Activated CD4-positive, alpha-beta T cell treated with anti-CD3 and anti-CD28 coated beads for 36 hours (primary cell): ENCODE measurements around the gene XYLT2. TPM values are rescaled to one million over a fixed set of nuclear protein-coding genes. Genes with fewer than 3 reads are reported as not detected.
"Not testable (repeated sequence)": the region's sequence is repeated elsewhere in the genome, so short reads cannot be mapped to it uniquely, and the experiment has no call there.

Experiments
- ATAC-seq: fragments of 200-7000 bp; cut with Tn5 transposase; one replicate; pipeline ENCODE4 v1.10.0; 2021; ENCODE audit warnings: mild to moderate bottlenecking, moderate library complexity
- CTCF ChIA-PET: fragments of 350-600 bp; sonication (Branson Sonifier 250); formaldehyde crosslinking; loops from one replicate; lab custom pipeline; 2021; ENCODE audit warnings: antibody characterized with exemption; lab: Charles Lee
- POLR2A ChIA-PET: fragments of 350-600 bp; sonication (Branson Sonifier 250); formaldehyde crosslinking; loops from one replicate; lab custom pipeline; 2021; ENCODE audit warnings: antibody characterized with exemption, inconsistent platforms; lab: Charles Lee
- DNase-seq: peaks from one replicate; pipeline ENCODE4 v3.0.0-alpha.2; 2020
- H3K27ac Mint-ChIP-seq: one replicate; pipeline ENCODE4 v1.8.0; 2021; ENCODE audit warnings: mixed read lengths
- H3K27me3 Mint-ChIP-seq: one replicate; pipeline ENCODE4 v1.8.0; 2021; ENCODE audit warnings: mixed read lengths
- H3K36me3 Mint-ChIP-seq: one replicate; pipeline ENCODE4 v1.8.0; 2021; ENCODE audit warnings: low read depth, mixed read lengths
- H3K4me1 Mint-ChIP-seq: one replicate; pipeline ENCODE4 v1.8.0; 2021; ENCODE audit warnings: mixed read lengths
- H3K4me3 Mint-ChIP-seq: one replicate; pipeline ENCODE4 v1.8.0; 2021; ENCODE audit warnings: mild to moderate bottlenecking, moderate library complexity, mixed read lengths
- H3K9me3 Mint-ChIP-seq: one replicate; pipeline ENCODE4 v1.8.0; 2021; ENCODE audit warnings: low read depth, mixed read lengths
- intact Hi-C, 2 experiments: fragments of 100-400 bp; cut with DNase I in 1 of 2; cut with micrococcal nuclease in 1 of 2; formaldehyde crosslinking; loops; one replicate each; pipeline versions ENCODE4 v1.14.2 to v1.15.1; 2022 to 2024; cut with DNase I, micrococcal nuclease
- total RNA-seq, 2 experiments: library from RNA; stranded (reverse); gene quantifications; one replicate each; pipeline ENCODE4 v1.2.3, GENCODE V29; 2021

Gene XYLT2
- total RNA-seq, 2 experiments from 2014 or later = 29.8 to 30.4 TPM

- Mint-ChIP-seq H3K36me3 (peaks cover 50% of the 10 kb centered on the region), H3K4me1 (peaks cover 33% of the 10 kb centered on the region), H3K27ac (peak overlapping the region; percentile 37), H3K4me3 (no peak overlapping the region), H3K27me3 (no peaks in the 10 kb centered on the region), H3K9me3 (no peaks in the 10 kb centered on the region)
- ATAC-seq (no peak), DNase-seq (no peak)
- POLR2A ChIA-PET = interaction anchor here (0.8 kb wide), 1 partner anchor 30 kb away, joined by 10 read pairs; no protein-coding TSS in a partner anchor
- CTCF ChIA-PET = interaction anchor here (0.9 to 1.5 kb wide), 2 partner anchors 14 to 31 kb away, joined by 3 to 6 read pairs; no protein-coding TSS in a partner anchor
- intact Hi-C loops = no loop called here
Observed at GRCh38 chr17:50393700-50394099, 47.8 kb downstream of the XYLT2 start.

- CTCF ChIA-PET = interaction anchor here (0.9 kb wide), 1 partner anchor 15 kb away, joined by 3 read pairs; no protein-coding TSS in a partner anchor
- H3K36me3 Mint-ChIP-seq = peaks cover 47% of the 10 kb centered on the region
- ATAC-seq = no peak
- no peak for DNase-seq
- no peaks in the 10 kb centered on the region for H3K9me3 Mint-ChIP-seq
- no peaks in the 10 kb centered on the region for H3K27me3 Mint-ChIP-seq
- intact Hi-C loops = loop anchor here in 1 of 2 experiments (5.0 kb wide), 1 partner anchor 32 kb away; no protein-coding TSS in a partner anchor
- peak overlapping the region; percentile 88 for H3K27ac Mint-ChIP-seq
- peak overlapping the region; percentile 93 for H3K4me3 Mint-ChIP-seq
- peaks cover 33% of the 10 kb centered on the region for H3K4me1 Mint-ChIP-seq
- POLR2A ChIA-PET = interaction anchor here (0.8 kb wide), 1 partner anchor 31 kb away, joined by 10 read pairs; no protein-coding TSS in a partner anchor
Observed at GRCh38 chr17:50394711-50395110, 48.8 kb downstream of the XYLT2 start.

- intact Hi-C loops = loop anchor here (1.0 to 5.0 kb wide), 11 partner anchors 23 to 312 kb away; partner anchors contain the start of genes ACSF2 (in 1 of the 2), ANKRD40 (in 1 of the 2), EME1 (in 1 of the 2) and MRPL27 (in 1 of the 2)
- peak; percentile 51 for ATAC-seq
- CTCF ChIA-PET = interaction anchor here (0.5 to 3.9 kb wide), 30 partner anchors 8 to 747 kb away, joined by 3 to 53 read pairs (median 4); partner anchors contain the start of genes ACSF2, CHAD, EME1 and MRPL27
Observed at GRCh38 chr17:50396261-50397110, 50.6 kb downstream of the XYLT2 start.

GRCh38 chr17:50397111-50397918, 51.4 kb downstream of the XYLT2 start, which contains the start of gene LRRC59:
Gene LRRC59, minus strand, starts transcription at chr17:50397523. Its CDS starts 206 bp downstream, at chr17:50397317.
- Mint-ChIP-seq H3K9me3 (no peaks in the 10 kb centered on the region), H3K36me3 (peaks cover 34% of the 10 kb centered on the region), H3K27ac (peak within 1 kb of the TSS; percentile 88), H3K4me1 (peaks cover 33% of the 10 kb centered on the region), H3K27me3 (no peaks in the 10 kb centered on the region), H3K4me3 (peak within 1 kb of the TSS; percentile 93)
- CTCF ChIA-PET = interaction anchor here (0.5 to 3.9 kb wide), 40 partner anchors 9 to 746 kb away, joined by 3 to 53 read pairs (median 4); partner anchors contain the start of genes ACSF2, CHAD, EME1 and MRPL27
- intact Hi-C loops = loop anchor here (1.0 to 5.0 kb wide), 11 partner anchors 24 to 311 kb away; partner anchors contain the start of genes ACSF2 (in 1 of the 2), ANKRD40 (in 1 of the 2), EME1 (in 1 of the 2) and MRPL27 (in 1 of the 2)
- ATAC-seq (peak; percentile 95), DNase-seq (peak; percentile 95)
- POLR2A ChIA-PET = interaction anchor here (0.7 to 1.3 kb wide), 10 partner anchors 12 to 81 kb away, joined by 3 to 5 read pairs (median 4); partner anchors contain the start of gene XYLT2

More at GRCh38 chr17:50396261-50397110, 50.6 kb downstream of the XYLT2 start:
- POLR2A ChIA-PET = interaction anchor here (0.6 to 1.3 kb wide), 6 partner anchors 11 to 50 kb away, joined by 3 to 5 read pairs (median 4); partner anchors contain the start of gene XYLT2
- peak; percentile 47 for DNase-seq
- H3K4me1 Mint-ChIP-seq = peaks cover 33% of the 10 kb centered on the region
- no peaks in the 10 kb centered on the region for H3K27me3 Mint-ChIP-seq
- H3K9me3 Mint-ChIP-seq = no peaks in the 10 kb centered on the region
- peak overlapping the region; percentile 93 for H3K4me3 Mint-ChIP-seq
- H3K27ac Mint-ChIP-seq = peak overlapping the region; percentile 88
- peaks cover 37% of the 10 kb centered on the region for H3K36me3 Mint-ChIP-seq

- Mint-ChIP-seq H3K27ac (peak overlapping the region; percentile 70), H3K27me3 (no peaks in the 10 kb centered on the region), H3K4me3 (peak overlapping the region; percentile 93), H3K36me3 (peaks cover 29% of the 10 kb centered on the region), H3K4me1 (peaks cover 33% of the 10 kb centered on the region), H3K9me3 (no peaks in the 10 kb centered on the region)
- intact Hi-C loops = loop anchor here (1.0 to 5.0 kb wide), 11 partner anchors 23 to 310 kb away; partner anchors contain the start of genes ACSF2 (in 1 of the 2), ANKRD40 (in 1 of the 2), EME1 (in 1 of the 2) and MRPL27 (in 1 of the 2)
- DNase-seq (no peak), ATAC-seq (no peak)
- CTCF ChIA-PET = interaction anchor here (0.5 to 3.9 kb wide), 35 partner anchors 9 to 547 kb away, joined by 3 to 53 read pairs (median 4); partner anchors contain the start of genes ACSF2, EME1, MRPL27 and RSAD1
- POLR2A ChIA-PET = interaction anchor here (0.7 to 1.2 kb wide), 8 partner anchors 13 to 80 kb away, joined by 3 to 5 read pairs (median 4); partner anchors contain the start of gene XYLT2
Observed at GRCh38 chr17:50397919-50398285, 52.0 kb downstream of the XYLT2 start.

GRCh38 chr17:50398672-50399071, 52.7 kb downstream of the XYLT2 start:
- CTCF ChIA-PET = interaction anchor here (0.6 to 3.9 kb wide), 14 partner anchors 9 to 166 kb away, joined by 3 to 53 read pairs (median 8); partner anchors contain the start of genes ACSF2, EME1, MRPL27 and RSAD1
- ATAC-seq, DNase-seq, H3K27ac Mint-ChIP-seq, H3K9me3 Mint-ChIP-seq, POLR2A ChIA-PET, H3K27me3 Mint-ChIP-seq, H3K4me3 Mint-ChIP-seq: not testable (repeated sequence)
- Mint-ChIP-seq H3K4me1 (peaks cover 29% of the 10 kb centered on the region), H3K36me3 (peaks cover 22% of the 10 kb centered on the region)
- intact Hi-C loops = loop anchor here in 1 of 2 experiments (5.0 kb wide), 1 partner anchor 36 kb away; no protein-coding TSS in a partner anchor

GRCh38 chr17:50399591-50399990, 53.7 kb downstream of the XYLT2 start:
- peak; percentile 13 for DNase-seq
- POLR2A ChIA-PET = not testable (repeated sequence)

GRCh38 chr17:50405351-50405750, 59.4 kb downstream of the XYLT2 start:
- H3K9me3 Mint-ChIP-seq, DNase-seq, H3K4me1 Mint-ChIP-seq, H3K36me3 Mint-ChIP-seq, intact Hi-C loops, H3K4me3 Mint-ChIP-seq, ATAC-seq, H3K27ac Mint-ChIP-seq, H3K27me3 Mint-ChIP-seq, POLR2A ChIA-PET: not testable (repeated sequence)
- CTCF ChIA-PET = interaction anchor here (0.7 to 1.2 kb wide), 2 partner anchors 23 to 30 kb away, joined by 3 read pairs; no protein-coding TSS in a partner anchor

More at GRCh38 chr17:50399591-50399990, 53.7 kb downstream of the XYLT2 start:
- not testable (repeated sequence) for ATAC-seq, H3K27ac Mint-ChIP-seq, H3K9me3 Mint-ChIP-seq, H3K4me3 Mint-ChIP-seq, H3K27me3 Mint-ChIP-seq
- H3K36me3 Mint-ChIP-seq = peaks cover 13% of the 10 kb centered on the region
- peaks cover 23% of the 10 kb centered on the region for H3K4me1 Mint-ChIP-seq
- CTCF ChIA-PET = interaction anchor here (1.3 to 3.9 kb wide), 2 partner anchors 37 to 50 kb away, joined by 4 to 53 read pairs; no protein-coding TSS in a partner anchor
- intact Hi-C loops = loop anchor here in 1 of 2 experiments (5.0 kb wide), 1 partner anchor 37 kb away; no protein-coding TSS in a partner anchor

- ChIA-PET CTCF (interaction anchor here (0.6 to 2.4 kb wide), 3 partner anchors 9 to 729 kb away, joined by 3 to 15 read pairs (median 4); partner anchors contain the start of genes LRRC59 and SPOP), POLR2A (no interaction called here)
- ATAC-seq (no peak), DNase-seq (no peak)
- H3K27ac Mint-ChIP-seq = no peak overlapping the region
- H3K4me3 Mint-ChIP-seq = no peak overlapping the region
- peaks cover 9% of the 10 kb centered on the region for H3K27me3 Mint-ChIP-seq
- intact Hi-C loops = no loop called here
- H3K36me3 Mint-ChIP-seq = no peaks in the 10 kb centered on the region
- H3K9me3 Mint-ChIP-seq = no peaks in the 10 kb centered on the region
- H3K4me1 Mint-ChIP-seq = no peaks in the 10 kb centered on the region
Observed at GRCh38 chr17:50406578-50406977, 60.7 kb downstream of the XYLT2 start.

GRCh38 chr17:50407921-50408320, 62.0 kb downstream of the XYLT2 start:
- Mint-ChIP-seq H3K27me3 (peaks cover 12% of the 10 kb centered on the region), H3K4me3 (no peak overlapping the region), H3K27ac (no peak overlapping the region), H3K36me3 (no peaks in the 10 kb centered on the region), H3K4me1 (no peaks in the 10 kb centered on the region), H3K9me3 (no peaks in the 10 kb centered on the region)
- intact Hi-C loops = no loop called here
- ChIA-PET POLR2A (no interaction called here), CTCF (interaction anchor here (1.1 to 2.4 kb wide), 2 partner anchors 10 to 20 kb away, joined by 3 to 15 read pairs; partner anchors contain the start of gene LRRC59)
- ATAC-seq (no peak), DNase-seq (no peak)
